ENCODE measurements around the gene LHX3.

LHX3 gene

DNA sequence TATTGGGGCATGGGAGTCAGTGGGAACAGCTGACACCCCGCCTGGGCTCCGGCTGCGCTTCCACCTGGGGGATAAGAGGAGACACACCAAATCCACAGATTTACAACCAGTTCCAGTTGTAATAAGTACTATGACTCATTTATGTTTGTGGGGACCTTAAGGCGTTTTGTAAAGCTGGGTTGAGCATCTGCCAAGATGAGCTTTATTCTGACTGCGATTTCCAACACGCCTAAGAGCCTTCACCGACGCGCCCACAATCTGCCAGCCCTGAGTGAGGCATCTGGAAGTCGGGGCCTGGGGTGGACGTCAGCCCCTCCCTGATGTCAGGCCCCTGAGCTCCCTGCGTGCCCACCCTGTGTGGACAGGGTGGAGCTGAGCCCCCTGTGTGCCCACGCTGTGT, 14.3 kb upstream of the LHX3 start:
- H3K4me1 ChIP-seq: no peaks in the 10 kb centered on the region
- H3K27ac ChIP-seq: no peak overlapping the region
- H3K4me3 ChIP-seq (ENCODE audit: low read depth, low read length): no peak overlapping the region
- no peaks in the 10 kb centered on the region for H3K9me3 ChIP-seq (ENCODE audit: control insufficient read depth, low read length)
- no peaks in the 10 kb centered on the region for H3K27me3 ChIP-seq (ENCODE audit: control insufficient read depth, insufficient read depth, low read length)
- H2AFZ ChIP-seq: no peak overlapping the region
- no peaks in the 10 kb centered on the region for H3K36me3 ChIP-seq (ENCODE audit: control insufficient read depth, insufficient read depth, low read length)
- no peak overlapping the region for H3K9ac ChIP-seq
- TF ChIP-seq, protein P1, sequence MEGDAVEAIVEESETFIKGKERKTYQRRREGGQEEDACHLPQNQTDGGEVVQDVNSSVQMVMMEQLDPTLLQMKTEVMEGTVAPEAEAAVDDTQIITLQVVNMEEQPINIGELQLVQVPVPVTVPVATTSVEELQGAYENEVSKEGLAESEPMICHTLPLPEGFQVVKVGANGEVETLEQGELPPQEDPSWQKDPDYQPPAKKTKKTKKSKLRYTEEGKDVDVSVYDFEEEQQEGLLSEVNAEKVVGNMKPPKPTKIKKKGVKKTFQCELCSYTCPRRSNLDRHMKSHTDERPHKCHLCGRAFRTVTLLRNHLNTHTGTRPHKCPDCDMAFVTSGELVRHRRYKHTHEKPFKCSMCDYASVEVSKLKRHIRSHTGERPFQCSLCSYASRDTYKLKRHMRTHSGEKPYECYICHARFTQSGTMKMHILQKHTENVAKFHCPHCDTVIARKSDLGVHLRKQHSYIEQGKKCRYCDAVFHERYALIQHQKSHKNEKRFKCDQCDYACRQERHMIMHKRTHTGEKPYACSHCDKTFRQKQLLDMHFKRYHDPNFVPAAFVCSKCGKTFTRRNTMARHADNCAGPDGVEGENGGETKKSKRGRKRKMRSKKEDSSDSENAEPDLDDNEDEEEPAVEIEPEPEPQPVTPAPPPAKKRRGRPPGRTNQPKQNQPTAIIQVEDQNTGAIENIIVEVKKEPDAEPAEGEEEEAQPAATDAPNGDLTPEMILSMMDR (IDR thresholded peaks at IDR 0.05): no peak
- H3K79me2 ChIP-seq: no peaks in the 10 kb centered on the region
- H3K4me2 ChIP-seq (ENCODE audit: low read length): no peak overlapping the region

DNA sequence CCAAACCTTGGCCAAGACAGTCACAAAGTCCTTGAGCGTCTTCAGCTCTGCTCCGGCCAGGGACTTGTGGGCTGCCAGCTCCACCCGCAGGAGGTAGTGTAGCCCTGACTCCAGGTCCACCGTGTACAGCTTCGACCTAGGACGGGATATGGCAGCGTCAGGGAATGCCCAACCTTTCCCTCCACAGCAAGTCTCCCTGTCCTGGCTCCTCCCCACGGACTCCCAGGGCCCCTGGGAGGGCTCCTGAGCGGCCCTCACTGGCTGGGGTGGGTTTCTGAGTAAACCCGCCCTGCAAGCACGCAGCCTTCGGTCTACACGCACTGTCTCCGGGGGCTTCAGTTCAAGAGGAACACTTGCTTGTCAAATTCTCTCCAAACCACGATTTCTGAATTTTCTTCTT, 13.7 kb upstream of the LHX3 start:
- Histone ChIP-seq H3K27ac (no peak overlapping the region), H3K9me3 (ENCODE audit: control insufficient read depth, low read length) (no peaks in the 10 kb centered on the region), H3K36me3 (ENCODE audit: control insufficient read depth, insufficient read depth, low read length) (no peaks in the 10 kb centered on the region), H3K4me2 (ENCODE audit: low read length) (no peak overlapping the region), H3K79me2 (no peaks in the 10 kb centered on the region), H3K4me1 (no peaks in the 10 kb centered on the region), H2AFZ (no peak overlapping the region), H3K4me3 (ENCODE audit: low read depth, low read length) (no peak overlapping the region), H3K27me3 (ENCODE audit: control insufficient read depth, insufficient read depth, low read length) (no peaks in the 10 kb centered on the region), H3K9ac (no peak overlapping the region)
- TF ChIP-seq, protein P1 (IDR thresholded peaks at IDR 0.05): no peak

DNA sequence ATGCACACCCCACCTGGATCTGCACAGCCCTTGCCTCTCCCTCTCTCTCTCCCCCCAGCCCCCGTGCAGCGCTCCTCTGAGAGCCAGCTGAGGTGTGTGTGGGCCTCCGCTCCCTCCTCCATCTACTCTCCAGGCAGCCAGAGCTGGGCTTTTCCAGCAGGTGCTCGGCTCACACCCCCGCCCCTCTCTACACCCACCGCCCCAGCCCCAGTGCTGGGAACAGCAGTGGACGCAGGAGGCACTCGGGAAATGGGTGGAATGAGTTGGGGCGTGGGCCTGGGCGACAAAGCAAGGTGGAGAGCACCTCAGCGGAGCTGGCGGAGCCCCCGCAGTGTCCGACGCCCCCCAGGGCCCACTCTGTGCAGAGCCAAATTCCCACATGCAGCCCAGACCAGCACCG, 13.3 kb upstream of the LHX3 start:
- H3K9me3 ChIP-seq (ENCODE audit: control insufficient read depth, low read length): no peaks in the 10 kb centered on the region
- no peak overlapping the region for H2AFZ ChIP-seq
- no peaks in the 10 kb centered on the region for H3K36me3 ChIP-seq (ENCODE audit: control insufficient read depth, insufficient read depth, low read length)
- no peaks in the 10 kb centered on the region for H3K27me3 ChIP-seq (ENCODE audit: control insufficient read depth, insufficient read depth, low read length)
- no peaks in the 10 kb centered on the region for H3K4me1 ChIP-seq
- H3K4me3 ChIP-seq (ENCODE audit: low read depth, low read length): no peak overlapping the region
- no peak overlapping the region for H3K4me2 ChIP-seq (ENCODE audit: low read length)
- H3K79me2 ChIP-seq: no peaks in the 10 kb centered on the region
- H3K27ac ChIP-seq: no peak overlapping the region
- H3K9ac ChIP-seq: no peak overlapping the region
- TF ChIP-seq, protein P1 (IDR thresholded peaks at IDR 0.05): no peak

DNA sequence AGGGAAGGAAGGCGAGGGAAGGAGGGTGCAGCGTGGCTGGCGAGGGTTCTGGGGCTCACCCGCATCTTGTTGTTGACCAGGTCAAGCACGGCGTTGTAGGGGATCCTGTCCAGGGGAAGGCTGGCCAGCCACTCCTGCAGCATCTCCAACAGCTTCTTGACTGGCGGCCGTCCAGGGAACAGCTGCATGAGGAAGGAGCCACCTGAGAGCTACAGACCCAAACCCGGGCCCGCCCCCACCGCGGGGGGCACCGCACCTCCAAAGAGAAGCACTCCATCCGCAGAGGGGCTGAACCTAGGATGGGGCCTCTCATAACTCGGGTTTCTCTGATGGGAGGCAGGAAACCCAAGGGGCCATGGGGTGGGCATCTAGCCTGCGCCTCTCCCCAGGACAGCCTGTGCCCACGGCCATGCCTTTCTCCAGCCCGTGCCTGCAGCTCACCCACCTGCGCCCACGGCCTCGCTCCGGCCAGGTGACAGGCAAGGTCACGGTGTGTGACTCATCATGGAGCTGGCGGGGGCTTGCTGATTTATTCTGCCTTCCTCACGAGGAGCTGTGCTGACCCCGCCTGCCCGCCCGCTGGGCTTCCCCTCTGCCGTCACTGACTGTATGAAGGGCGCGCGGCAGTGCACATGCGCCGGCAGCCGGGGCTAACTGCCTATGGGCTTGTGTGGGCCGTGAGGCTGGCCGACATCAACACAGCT, 11.8 kb upstream of the LHX3 start:
- Histone ChIP-seq H3K9ac (no peak overlapping the region), H3K36me3 (ENCODE audit: control insufficient read depth, insufficient read depth, low read length) (no peaks in the 10 kb centered on the region), H3K4me3 (ENCODE audit: low read depth, low read length) (no peak overlapping the region), H3K4me2 (ENCODE audit: low read length) (no peak overlapping the region), H3K27ac (no peak overlapping the region), H3K79me2 (no peaks in the 10 kb centered on the region), H3K27me3 (ENCODE audit: control insufficient read depth, insufficient read depth, low read length) (no peaks in the 10 kb centered on the region), H3K4me1 (no peaks in the 10 kb centered on the region), H2AFZ (no peak overlapping the region), H3K9me3 (ENCODE audit: control insufficient read depth, low read length) (no peaks in the 10 kb centered on the region)
- TF ChIP-seq, protein P1 (IDR thresholded peaks at IDR 0.05): no peak

DNA sequence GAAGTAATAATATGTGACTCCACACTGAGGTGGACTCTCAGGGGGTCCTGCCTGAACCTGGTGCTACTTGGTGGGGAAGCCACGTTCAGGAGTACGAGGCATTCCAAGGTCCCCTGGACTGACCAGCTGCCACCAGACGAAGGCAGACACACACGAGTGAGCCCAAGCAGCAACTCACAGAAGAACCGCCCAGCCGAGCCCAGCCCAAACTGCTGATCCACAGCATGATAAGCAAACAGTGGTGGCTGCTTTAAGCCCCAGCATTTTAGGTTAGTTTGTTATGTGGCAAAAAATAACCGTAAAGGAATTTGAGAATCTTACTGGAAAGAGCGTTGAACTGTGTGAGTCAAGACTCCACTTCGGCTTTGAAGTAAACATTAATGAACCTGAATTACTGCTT, 8.8 kb upstream of the LHX3 start:
- Histone ChIP-seq H3K27me3 (ENCODE audit: control insufficient read depth, insufficient read depth, low read length) (no peaks in the 10 kb centered on the region), H3K4me2 (ENCODE audit: low read length) (no peak overlapping the region), H3K4me1 (no peaks in the 10 kb centered on the region), H3K4me3 (ENCODE audit: low read depth, low read length) (no peak overlapping the region), H2AFZ (no peak overlapping the region), H3K9me3 (ENCODE audit: control insufficient read depth, low read length) (no peaks in the 10 kb centered on the region), H3K36me3 (ENCODE audit: control insufficient read depth, insufficient read depth, low read length) (no peaks in the 10 kb centered on the region), H3K27ac (no peak overlapping the region), H3K79me2 (no peaks in the 10 kb centered on the region), H3K9ac (no peak overlapping the region)
- TF ChIP-seq, protein P1 (IDR thresholded peaks at IDR 0.05): no peak
